Measurements from ENCODE around the gene CYP26C1.

Gene CYP26C1, protein sequence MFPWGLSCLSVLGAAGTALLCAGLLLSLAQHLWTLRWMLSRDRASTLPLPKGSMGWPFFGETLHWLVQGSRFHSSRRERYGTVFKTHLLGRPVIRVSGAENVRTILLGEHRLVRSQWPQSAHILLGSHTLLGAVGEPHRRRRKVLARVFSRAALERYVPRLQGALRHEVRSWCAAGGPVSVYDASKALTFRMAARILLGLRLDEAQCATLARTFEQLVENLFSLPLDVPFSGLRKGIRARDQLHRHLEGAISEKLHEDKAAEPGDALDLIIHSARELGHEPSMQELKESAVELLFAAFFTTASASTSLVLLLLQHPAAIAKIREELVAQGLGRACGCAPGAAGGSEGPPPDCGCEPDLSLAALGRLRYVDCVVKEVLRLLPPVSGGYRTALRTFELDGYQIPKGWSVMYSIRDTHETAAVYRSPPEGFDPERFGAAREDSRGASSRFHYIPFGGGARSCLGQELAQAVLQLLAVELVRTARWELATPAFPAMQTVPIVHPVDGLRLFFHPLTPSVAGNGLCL

DNA sequence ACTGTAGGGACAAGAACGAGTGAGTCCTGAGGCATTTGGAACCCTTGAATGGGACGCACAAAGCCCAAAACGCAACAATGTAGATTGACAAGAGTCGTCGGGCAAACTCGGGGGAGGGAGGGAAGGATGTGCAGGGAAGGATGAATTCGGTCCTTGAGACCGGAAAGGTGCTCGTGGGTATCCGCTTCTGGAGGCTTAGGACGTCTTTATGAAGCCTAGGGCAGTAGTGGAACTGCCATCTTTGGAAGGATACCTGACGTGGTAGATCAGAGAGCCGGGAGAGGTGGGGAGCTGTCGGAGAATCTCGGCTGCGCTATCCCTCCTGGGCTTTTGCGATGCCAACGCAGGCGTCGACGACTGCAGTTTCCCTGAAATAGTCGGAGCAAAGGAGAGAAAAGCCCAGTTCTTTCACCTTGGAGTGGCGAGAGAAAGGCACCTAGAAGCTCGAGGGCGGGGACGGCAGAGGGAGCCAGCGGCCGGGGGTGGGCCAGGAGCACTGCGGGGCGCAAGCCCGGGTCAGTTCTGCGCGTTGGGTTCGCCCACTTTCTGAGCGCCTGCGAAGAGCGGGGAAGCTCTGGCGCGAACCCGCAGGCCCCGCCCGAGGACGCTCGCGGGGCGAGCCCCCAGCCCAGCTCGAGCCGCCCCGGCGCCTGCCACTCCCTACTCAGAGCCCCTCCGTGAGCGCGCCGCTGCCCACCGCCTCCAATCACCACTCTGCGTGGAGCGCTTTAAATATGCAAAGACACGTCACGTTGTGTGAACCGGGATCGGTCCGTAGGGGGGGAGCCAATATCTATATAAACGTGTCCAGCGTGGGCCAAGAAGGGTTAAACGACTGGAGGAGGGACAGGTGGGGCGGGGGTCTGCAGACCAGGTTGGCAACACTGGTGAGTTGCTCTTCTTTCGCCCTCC lies at the start of gene CYP26C1:
Gene CYP26C1, plus strand, starts transcription at position 824 of the 912 bp plus-strand sequence. CDS start 466 bp downstream, outside the sequence.
- no peak for DNase-seq

DNA sequence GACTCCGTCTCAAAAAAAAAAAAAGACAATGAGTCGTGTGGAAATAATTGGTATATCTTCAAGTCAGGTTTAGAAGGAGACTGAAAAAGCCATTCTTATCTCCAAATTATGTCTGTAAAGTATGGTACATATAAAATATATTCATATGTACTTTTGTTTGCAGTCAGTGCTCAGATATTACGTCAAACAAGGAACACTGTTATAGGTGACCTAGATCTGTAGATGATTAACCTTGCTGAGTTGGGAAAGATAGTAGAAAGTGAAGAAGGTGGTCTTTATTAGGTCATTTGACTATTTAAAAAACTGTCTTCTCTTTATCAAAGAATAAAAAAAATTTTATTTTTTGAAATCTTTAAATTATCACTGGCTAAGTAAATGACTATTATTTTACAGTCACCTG lies 44.9 kb upstream of the CYP26C1 start:
- no peak for DNase-seq

DNA sequence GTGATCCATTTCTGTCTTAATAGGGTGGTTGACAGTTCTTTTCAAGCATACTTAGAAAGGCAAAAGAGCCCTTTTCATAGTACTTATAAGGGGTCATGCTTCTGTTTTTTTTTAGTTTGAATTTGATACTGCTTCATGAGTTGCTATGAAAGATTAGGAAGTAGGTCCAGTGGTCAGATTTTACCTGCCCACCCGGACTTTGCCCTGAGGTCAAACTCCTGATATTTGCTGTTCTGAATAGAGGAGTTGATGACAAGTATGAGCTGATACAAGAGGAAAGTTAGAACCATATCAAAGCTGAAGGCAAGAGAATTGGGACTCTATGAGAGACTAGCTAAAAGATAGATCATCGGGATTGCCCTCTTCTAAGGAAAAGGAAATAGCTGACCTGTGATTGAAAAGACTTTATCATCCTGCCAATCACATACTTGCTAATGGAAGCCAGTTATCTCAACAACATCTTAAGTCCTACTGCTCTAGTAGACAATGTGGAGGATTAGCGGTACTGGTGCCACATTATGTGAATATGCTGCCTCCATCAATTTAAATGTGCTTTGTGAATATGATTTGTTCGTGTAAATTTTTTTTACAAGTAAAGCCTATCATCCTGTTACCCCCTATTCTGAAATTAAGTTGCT lies 37.5 kb upstream of the CYP26C1 start:
- no peak for DNase-seq

DNA sequence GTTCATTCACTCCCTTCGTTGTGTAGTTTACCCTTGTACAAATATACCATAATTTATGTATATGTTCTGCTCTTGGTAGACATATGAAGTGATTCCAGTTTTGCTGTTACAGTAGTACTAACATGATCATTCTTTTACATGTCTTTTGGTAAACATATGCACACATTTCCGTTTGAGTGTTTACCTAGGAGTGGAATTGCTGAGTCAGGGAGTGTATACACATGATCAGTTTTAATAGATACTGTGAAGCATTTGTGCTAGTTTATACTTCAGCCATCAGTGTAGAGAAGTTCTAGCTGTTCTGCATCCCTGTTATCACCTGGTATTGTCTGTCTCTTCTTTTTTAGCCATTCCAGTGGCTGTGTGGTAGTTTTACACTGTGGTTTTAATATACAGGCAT lies 34.5 kb upstream of the CYP26C1 start:
- DNase-seq = no peak

DNA sequence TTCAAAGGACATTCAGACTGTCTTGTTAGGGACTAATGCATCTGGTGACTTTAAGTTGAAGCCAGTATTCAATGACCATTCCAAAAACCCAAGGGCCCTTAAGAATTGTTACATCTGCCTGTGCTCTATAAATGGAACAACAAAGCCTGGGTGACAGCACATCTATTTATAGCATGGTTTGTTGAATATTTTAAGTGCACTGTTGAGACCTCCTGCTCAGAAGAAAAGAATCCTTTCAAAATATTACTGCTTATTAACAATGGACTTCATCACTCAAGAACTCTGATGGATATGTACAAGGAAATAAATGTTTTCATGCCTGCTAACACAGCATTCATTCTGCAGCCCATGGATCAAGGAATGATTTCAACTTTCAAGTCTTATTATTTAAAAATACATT lies 33.1 kb upstream of the CYP26C1 start:
- no peak for DNase-seq

DNA sequence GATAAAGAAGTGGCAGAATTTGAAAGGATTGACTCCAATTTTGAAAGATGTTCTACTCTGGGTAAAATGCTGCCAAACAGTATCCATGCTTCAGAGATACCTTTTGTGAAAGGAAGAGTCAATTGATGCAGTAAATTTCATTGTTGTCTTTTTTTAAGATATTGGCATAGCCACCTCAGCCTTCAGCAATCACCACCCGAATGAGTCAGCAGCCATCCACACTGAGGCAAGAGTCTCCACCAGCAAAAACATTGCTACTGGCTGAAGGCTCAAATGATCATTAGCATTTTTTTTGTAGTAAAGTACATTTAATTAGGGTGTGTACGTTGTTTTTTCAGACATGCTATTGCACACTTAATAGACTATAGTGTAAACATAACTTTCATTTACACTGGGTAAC lies 31.7 kb upstream of the CYP26C1 start:
- DNase-seq = no peak

DNA sequence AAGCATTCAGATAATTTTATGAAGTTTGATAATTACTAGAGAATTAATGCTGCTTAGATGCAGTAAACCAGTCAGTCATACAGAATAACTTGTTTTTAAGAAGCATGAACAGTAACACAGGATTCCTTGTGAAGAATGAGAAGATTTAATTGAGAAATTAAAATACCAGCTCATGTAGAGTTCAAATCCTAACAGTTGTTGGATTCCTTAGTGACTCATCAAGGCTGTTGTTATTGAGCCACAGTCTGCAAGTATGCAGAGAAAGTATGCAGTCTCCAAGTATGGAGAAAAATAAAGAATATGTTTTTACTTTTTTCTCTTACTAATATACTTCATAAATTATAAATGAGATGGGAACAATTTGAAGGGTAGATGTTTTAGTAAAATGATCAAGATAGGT lies 30.2 kb upstream of the CYP26C1 start:
- no peak for DNase-seq

DNA sequence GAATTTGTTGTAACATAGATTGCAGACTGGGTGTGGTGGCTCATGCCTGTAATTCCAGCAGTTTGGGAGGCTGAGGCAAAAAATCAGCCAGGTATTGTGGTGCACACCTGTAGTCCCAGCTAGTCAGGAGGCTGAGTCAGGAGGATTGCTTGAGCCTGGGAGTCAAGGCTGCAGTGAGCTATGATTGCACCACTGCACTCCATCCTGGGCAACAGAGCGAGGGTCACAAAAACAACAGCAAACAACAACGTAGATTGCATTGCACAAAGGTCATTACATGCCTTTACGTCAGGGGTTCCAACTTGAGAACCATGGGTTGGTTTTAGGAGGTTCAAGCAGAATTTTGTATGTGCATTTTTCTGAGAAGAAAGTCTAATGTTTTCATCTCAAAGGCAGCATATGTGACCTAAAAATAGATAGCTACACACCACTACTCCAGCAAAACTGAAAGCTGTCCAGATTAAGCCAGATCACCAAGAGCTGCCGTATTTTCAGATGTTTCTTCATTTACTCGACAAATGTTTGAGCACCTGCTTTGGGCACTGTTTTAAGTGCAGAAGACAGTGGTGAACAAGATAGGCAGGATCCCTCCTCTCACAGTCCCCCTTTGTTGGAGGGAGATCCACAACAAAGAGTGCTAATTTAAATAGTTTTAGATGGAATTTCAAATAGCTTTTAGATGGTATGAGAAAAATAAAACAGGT lies 28.3 kb upstream of the CYP26C1 start:
- no peak for DNase-seq

DNA sequence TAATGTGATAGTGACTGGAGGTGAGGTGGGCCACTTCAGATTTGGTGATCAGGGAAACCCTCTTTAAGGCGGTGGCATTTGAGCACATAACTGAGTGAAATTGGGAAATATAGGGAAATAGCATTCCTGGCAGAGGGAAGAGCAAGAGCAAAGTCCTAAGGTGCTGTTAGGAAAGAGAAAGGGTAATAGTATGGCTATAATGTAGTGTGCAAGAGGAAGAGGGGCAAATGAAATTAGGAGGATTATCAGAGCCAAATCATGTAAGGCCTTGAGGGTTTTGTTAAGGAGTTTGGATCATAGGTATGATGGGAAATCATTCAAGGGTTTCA lies 27.8 kb upstream of the CYP26C1 start:
- no peak for DNase-seq

DNA sequence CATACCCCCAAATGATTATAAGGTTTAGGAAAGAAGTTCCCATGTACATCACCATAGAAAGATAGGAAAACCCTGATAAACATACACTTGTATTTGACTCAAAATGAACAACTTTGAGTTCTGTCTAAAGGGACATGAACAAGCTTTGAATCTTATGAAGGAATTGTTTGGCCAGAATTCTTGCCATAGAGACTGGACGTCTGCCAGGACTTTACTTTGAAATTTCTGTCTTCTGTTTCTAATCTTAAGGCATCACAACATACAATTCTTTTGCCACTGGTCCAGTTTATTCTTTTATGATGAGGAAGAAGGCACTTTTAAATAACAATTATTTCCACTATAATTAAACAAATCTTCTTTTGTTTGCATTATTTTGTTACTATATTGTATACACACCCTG lies 26.2 kb upstream of the CYP26C1 start:
- DNase-seq = no peak

DNA sequence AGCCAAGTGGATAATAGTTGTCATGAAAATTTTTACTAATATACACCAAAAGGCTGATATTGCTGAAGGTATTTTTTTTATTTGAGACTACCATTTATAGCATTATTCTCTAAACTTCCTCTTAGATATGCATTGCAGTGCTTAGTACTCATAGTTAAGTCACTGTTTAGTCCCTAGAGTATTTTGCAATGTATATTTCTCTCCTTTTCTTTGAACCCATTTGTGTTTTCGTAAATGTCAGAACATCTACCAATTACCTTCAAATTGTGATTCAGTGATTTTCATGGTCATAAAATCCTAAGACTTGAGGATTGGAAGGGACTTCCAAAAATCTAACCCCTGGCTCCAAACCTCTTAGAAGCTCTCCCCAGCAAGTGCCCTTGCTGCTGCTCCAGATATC lies 21.5 kb upstream of the CYP26C1 start:
- no peak for DNase-seq

DNA sequence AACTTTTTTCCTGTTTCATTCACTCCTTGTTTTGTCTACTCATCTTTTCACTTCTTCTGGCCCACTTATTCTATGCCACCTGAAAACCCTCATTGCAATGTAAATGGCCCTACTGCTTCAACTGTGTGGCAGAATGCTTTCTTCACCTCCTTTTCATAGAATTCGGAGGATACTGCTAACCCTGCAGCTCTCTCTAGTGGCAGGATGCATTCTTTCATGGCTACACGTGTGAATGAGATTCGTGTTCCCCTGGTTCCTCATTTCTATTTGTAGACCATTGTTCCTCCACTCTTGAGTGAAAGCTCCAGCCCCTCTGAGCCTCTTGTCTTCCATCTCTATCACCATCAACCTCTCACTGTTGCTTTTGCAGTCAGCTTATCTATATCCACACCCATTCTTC lies 20.9 kb upstream of the CYP26C1 start:
- peak in 1 of 2 experiments; percentile 31 for DNase-seq

DNA sequence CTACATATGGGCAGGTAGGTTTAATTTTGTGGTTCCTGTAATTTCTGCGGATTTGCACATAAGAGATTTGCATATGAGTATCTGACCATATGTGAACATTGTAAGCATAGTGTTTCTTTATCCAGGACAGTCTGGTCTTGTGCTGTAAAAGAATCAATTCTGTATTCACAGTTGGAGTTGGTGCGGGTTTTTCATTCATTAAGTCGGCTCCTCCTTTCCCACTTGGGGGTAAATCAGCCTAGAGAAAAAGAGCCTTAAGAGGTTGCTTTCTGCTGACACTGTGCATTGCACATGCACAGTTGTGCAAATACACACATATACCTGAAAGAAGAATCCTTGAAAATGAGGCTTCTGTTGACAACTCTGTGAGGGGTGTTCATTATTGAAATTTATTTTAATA lies 6.1 kb upstream of the CYP26C1 start:
- DNase-seq = no peak

DNA sequence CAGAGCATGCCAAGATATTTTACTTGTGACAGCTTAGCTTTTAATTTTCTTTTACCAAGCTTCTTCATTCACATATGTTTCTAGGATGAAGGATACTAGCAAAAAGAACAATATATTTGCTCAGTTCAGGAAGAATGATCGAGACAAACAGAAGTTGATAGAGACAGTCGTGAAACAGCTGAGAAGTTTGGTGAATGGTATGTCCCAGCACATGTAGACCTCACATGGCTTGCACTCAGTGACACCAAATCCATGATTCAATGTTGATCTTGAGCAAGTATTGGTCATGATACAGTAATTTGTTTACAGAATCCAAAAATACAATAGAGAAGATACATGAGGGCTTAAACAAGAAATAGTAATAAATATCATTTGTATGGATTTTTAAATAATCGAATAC lies 2.5 kb upstream of the CYP26C1 start:
- peak in 1 of 2 experiments; percentile 8 for DNase-seq

DNA sequence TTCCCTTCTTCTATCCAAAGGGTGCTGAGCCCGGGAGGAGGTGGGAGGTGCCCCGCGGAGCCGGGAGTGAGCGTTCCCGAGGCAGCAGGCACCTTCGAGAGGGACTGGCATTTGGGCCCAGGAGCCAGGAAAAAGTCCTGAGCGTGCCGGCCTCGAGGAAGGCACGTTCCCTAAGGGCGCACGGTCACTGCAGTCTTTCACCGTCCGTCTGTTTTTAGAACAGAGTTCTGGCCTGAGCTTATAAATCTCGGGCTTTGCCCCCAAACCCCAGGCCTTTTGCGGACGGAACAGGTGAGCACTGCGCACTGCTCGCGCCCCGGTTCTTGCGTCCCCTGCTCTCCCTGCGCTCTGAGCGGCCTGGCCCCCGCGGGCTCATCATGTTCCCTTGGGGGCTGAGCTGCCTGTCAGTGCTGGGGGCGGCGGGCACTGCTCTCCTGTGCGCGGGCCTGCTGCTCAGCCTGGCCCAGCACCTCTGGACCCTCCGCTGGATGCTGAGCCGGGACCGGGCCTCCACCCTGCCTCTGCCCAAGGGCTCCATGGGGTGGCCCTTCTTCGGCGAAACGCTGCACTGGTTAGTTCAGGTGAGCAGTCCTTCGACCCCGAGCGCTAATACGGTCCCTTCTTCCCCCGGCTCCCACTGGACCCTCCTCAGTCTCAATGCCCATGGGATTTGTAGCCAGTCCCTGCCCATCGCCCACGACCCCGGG lies 442 bp downstream of the CYP26C1 start:
- DNase-seq = no peak

DNA sequence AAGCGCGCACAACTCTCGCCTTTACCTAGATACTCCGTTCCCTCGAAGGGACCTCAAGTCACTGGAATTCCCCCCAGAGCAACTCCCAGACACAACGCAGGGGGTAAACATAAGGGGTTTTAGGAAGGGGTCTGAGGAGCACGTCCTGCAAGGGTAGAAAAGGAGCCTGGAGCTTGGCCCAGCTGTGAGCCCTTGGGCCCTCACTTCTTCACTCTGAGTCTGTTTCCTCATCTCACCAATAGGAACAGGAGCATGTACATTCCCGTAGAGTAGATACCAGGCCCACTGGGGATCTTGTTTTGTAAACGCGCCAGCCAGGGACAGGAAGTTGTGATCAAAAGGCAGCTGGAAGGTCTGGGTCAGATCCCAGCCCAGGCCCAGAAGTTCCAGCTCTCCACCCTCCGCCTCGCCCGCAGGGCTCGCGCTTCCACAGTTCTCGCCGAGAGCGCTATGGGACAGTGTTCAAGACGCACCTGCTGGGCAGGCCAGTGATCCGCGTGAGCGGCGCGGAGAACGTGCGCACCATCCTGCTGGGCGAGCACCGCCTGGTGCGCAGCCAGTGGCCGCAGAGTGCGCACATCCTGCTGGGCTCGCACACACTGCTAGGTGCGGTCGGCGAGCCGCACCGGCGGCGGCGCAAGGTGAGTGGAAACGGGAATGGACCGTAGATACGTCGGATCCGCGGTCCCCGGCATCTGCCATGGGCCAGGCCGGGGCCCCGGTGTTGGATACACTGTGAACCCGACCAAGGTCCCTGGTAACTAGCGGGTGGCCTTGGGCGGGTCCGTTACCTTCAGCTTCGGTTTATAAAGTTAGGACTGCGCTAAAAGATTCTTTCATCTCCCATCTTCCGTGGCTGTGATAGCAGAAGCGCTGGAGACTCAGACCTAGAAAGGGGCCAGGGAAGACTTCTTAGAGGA lies 1.3 kb downstream of the CYP26C1 start:
- DNase-seq = no peak

DNA sequence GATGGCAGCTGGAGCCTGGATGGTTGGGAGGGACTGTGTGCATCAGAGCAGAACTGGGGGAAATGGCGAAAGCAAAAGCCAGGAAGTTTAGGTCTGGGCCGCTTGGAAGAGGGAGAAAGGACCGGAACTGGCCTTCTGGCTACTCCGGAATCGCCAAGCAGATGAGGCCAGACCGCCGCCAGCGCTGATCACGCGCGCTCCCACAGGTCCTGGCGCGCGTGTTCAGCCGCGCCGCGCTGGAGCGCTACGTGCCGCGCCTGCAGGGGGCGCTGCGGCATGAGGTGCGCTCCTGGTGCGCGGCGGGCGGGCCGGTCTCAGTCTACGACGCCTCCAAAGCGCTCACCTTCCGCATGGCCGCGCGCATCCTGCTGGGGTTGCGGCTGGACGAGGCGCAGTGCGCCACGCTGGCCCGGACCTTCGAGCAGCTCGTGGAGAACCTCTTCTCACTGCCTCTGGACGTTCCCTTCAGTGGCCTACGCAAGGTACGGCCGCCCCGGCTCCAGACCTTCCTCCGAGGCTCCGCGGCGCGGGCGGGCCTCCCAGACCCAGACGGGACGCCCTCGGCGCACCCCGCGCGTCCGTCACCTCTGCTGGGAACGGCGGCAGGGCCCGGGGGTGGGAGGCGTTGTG lies 2.0 kb downstream of the CYP26C1 start:
- DNase-seq = no peak

DNA sequence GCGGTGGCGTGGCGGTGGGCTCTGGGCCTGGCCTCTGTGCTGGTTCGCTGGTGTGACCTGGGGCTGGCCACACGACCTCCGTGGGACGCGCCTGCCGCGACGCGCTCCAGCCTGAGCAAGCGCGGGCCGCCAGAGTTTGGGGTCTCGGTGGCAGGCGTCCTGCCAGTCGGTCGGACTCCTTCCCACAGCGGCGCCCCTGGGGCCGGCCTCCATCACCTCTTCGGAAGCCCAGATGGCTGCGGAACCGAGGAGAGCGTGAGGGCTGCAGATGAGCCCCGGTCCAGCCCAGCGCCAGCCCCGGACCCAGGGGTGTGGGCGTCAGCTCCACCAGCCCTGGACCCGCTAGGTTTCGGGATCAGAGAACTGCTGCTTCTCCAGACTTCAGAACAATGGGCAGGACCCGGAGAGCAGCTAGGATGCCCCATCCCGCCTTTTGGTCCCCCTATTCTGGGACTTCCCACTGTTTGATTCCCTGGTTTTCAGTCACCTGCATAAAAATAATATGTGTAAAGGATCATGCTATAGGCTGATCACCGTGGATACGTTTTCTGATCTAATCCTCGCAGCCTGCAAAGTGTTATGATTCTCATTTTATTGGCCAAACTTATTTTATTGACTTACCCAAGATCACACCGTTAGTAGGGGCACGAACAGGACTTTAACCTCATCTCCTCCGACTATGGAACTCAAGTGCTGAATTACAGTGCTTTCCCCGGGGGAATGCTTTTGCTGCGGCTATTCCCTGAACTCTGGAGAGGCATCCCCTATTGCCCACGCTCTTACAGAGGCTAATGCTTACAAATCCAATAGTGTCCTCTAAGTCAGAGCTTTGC lies 2.8 kb downstream of the CYP26C1 start:
- DNase-seq = no peak

DNA sequence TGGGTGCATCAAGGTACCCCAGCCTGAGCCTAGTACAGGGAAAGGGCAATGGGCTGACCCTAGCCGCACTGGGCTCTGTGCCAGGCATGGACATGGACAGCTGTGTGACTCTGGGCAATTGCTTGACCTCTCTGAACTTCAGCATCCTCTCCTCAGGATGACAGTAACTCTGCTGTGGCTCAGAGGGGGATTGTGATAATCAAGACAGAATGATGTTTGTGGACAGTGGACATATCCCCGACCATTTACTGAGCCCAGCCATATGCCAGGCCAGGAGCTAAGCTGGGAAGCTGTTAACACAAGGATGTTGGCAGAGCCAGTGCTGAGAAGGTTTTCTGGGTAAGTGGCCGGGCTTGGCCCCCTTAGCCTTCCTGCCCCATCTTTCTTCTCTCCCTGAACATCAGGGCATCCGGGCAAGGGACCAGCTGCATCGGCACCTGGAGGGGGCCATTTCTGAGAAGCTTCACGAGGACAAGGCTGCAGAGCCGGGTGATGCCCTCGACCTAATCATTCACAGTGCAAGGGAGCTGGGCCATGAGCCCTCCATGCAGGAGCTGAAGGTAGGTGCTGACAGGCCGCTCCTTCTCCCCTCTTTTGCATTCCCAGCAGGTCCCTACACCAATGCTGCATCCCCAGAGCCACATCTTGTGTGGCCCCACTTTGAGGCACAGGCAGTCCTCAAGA lies 3.5 kb downstream of the CYP26C1 start:
- DNase-seq = no peak
